Astrocyte of the cerebellum (primary cell): ENCODE results near the gene ASB16.
"Not testable (repeated sequence)": the region's sequence is repeated elsewhere in the genome, so short reads cannot be mapped to it uniquely, and the experiment has no call there.

ENCODE experiments used
- DNase-seq: peaks from one replicate; pipeline ENCODE4 v3.0.0-alpha.2; 2011; ENCODE audit warnings: low read depth
- H3K4me3 ChIP-seq: 2 replicates; pipeline ENCODE4 v1.5.1; 2011; ENCODE audit warnings: mild to moderate bottlenecking, low read depth, low read length, moderate library complexity
- in situ Hi-C: cut with HindIII; loops from 2 replicates; pipeline ENCODE4 v1.10.0; 2017; ENCODE audit warnings: low sequenced_read_pairs
- TF ChIP-seq, protein P1 (sequence below): IDR thresholded peaks from 2 replicates; pipeline ENCODE4 v1.5.1; 2012; ENCODE audit warnings: low read length, low read depth, moderate library complexity, mild to moderate bottlenecking; ENCODE audit errors: missing control alignments

Gene ASB16

DNA sequence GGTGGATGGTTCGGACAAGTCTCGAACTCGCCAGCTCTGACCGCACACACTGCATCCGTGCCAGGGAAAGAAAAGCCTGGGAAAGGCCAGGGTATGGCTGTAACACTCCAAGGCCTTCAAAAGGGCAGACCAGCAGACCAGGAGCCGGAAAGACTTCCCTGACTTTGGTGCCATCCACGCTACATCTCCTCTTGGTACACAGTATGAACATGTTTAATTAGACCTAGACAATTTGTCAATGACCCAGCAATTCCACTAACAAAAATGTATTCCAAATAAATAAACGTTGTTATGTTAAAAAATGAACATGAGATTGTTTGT is 46.4 kb upstream of the ASB16 start:
- TF ChIP-seq, protein P1, sequence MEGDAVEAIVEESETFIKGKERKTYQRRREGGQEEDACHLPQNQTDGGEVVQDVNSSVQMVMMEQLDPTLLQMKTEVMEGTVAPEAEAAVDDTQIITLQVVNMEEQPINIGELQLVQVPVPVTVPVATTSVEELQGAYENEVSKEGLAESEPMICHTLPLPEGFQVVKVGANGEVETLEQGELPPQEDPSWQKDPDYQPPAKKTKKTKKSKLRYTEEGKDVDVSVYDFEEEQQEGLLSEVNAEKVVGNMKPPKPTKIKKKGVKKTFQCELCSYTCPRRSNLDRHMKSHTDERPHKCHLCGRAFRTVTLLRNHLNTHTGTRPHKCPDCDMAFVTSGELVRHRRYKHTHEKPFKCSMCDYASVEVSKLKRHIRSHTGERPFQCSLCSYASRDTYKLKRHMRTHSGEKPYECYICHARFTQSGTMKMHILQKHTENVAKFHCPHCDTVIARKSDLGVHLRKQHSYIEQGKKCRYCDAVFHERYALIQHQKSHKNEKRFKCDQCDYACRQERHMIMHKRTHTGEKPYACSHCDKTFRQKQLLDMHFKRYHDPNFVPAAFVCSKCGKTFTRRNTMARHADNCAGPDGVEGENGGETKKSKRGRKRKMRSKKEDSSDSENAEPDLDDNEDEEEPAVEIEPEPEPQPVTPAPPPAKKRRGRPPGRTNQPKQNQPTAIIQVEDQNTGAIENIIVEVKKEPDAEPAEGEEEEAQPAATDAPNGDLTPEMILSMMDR: no peak
- H3K4me3 ChIP-seq: peak overlapping the region; percentile 90
- in situ Hi-C loops: no loop called here
- no peak for DNase-seq

DNA sequence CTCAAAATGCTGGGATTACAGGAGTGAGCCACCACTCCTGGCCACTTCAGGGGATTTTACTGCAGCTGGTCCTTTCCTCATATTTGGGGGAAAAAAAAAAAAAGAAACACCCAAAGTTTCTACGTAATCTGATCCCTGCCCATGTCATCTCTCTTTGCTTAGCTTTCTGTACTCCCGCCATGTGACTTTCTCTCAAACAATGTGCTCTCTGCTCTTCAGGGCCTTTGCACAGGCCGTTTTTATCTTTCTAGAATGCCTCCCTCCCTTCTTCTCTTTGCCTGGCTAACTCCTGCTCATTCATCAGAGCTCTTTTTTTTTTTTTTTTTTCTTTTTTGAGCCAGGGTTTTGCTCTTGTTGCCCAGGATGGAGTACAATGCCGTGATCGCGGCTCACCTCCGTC is 42.1 kb upstream of the ASB16 start:
- no peak overlapping the region for H3K4me3 ChIP-seq
- in situ Hi-C loops: no loop called here
- DNase-seq: no peak
- TF ChIP-seq, protein P1: no peak

DNA sequence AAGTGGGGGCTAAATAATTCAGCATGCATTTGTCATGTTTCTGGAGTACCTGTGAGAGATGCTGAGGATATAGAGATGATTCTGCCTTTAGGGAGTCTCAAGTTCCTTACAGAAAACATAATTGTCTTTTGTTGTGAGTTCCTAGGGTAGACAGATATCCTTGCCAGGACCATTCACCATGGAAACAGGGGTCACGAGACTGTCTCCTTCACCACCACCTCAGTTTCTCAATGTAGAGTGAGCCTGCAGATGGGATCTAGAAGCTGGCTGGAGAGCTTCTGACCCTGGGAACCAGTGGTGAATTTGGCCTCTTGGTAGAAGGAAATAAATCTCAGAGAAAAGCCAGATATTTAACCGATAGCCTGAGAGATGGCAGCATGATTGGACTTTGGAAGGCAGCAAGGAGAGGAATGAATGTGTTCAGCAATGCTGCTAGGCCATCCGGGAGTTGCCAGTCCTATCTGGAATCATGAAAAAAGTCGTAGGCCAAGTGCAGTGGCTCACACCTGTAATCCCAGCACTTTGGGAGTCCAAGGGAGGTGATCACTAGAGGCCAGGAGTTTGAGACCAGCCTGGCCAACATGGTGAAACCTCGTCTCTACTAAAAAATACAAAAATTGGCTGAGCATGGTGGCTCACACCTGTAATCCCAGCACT is 39.7 kb upstream of the ASB16 start:
- H3K4me3 ChIP-seq: no peak overlapping the region
- TF ChIP-seq, protein P1: no peak
- no peak for DNase-seq
- in situ Hi-C loops: no loop called here

DNA sequence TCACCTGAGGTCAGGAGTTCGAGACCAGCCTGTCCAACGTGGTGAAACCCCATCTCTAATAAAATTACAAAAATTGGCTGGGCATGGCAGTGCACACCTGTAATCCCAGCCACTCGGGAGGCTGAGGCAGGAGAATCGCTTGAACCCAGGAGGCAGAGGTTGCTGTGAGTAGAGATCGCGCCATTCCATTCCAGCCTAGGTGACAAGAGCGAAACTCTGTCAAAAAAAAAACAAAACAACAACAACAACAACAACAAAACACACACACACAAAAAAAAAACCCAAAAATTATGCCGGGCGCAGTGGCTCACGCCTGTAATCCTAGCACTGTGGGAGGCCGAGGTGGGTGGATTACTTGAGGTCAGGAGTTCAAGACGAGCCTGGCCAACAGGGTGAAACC is 39.1 kb upstream of the ASB16 start:
- H3K4me3 ChIP-seq, DNase-seq, in situ Hi-C loops: not testable (repeated sequence)

DNA sequence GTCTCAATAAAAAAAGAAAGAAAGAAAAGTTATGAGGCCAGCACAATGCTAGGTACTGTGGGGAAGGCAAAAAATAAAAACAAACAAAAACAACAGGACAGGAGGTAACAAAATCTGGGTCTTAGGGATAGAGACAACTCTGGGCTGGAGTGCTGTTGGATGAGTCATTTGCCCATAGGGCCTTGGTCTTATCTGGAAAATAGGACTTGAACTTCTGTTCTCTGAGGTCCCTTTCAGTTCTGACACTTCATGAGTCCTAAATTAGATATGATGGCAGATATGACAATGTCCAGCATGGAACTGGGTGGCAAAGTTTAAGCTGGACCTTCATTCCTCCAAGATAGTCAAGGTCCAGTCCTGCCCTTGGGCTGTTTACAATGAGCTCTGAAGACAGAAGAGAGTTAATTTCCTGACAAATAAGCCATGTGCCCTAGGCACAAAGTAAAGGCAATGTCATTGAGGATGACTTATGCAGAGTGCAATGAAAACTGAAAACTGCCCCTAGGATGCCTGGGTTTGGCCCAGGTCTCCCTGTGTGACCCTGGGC is 38.2 kb upstream of the ASB16 start:
- H3K4me3 ChIP-seq: no peak overlapping the region
- DNase-seq: no peak
- TF ChIP-seq, protein P1: no peak
- in situ Hi-C loops: no loop called here

DNA sequence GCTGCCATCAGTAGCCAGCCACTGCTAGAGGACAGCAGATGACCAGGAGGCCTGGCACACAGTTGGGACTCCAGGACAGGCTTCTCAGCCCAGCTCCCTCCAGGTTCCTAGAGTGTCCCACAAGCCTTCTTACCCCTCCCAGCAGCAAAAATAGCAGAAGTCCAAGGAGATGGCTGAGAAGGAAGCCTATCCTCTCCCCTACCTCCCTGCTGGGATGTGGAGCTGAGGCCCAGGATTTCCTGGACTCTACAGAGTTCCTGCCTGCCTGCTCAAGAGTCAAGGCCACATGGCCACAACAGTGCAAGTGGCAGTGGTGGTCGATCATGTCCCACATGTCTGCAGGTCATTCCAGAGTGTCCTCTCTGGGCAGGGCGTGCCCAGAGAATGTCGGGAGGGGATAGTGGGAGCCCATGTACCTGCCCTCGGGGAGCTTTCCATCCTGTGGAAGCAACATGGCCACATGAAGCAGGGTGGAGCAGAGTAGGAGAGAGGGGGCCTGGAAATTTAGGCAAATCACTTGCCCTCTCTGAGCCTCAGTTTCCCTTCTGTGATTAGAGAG is 36.5 kb upstream of the ASB16 start:
- TF ChIP-seq, protein P1: no peak
- DNase-seq: no peak
- in situ Hi-C loops: no loop called here
- no peak overlapping the region for H3K4me3 ChIP-seq

DNA sequence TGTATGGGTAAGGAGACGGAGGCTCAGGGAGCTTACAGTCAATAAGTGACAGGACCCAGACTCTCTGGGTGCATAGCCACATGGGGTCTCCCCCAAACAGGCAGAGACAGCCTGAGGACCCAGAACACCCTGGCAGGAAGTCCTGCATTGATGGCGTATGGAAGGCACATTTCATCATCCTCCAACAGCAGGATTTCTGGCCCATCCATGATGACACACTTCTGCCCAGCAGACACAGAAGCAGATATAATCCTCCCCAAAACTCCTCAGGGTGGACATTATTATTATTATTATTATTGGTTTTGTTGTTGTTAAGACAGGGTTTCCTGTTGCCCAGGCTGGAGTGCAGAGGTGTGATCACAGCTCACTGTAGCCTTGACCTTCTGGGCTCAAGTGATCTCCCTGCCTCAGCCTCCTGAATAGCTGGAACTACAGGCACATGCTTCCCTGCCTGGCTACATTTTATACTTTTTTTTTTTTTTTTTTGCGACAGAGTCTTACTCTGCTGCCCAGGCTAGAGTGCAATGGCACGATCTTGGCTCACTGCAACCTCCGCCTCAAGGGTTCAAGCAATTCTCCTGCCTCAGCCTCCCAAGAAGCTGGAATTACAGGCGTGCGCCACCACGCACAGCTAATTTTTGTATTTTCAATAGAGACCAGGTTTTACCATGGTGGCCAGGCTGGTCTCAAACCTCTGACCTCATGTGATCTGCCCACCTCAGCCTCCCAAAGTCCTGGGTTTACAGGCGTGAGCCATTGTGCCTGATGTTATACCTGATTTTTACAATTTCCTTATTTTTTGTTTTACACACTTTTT is 35.5 kb upstream of the ASB16 start:
- DNase-seq: no peak
- in situ Hi-C loops: no loop called here
- no peak overlapping the region for H3K4me3 ChIP-seq
- TF ChIP-seq, protein P1: no peak
